B cell (primary cell): ENCODE measurements around the gene FGFR2. TPM values are rescaled to one million over a fixed set of nuclear protein-coding genes. Genes with fewer than 3 reads are reported as not detected.

Source experiments
- ATAC-seq: fragments of 200-7000 bp; cut with Tn5 transposase; one replicate; pipeline ENCODE4 v1.10.0; 2021; ENCODE audit warnings: low read depth, mild to moderate bottlenecking, moderate number of reproducible peaks, moderate library complexity
- CTCF ChIA-PET: fragments of 350-600 bp; sonication (Branson Sonifier 250); formaldehyde crosslinking; loops from one replicate; lab custom pipeline; 2021; ENCODE audit warnings: antibody characterized with exemption, inconsistent platforms; lab: Charles Lee
- POLR2A ChIA-PET: fragments of 350-600 bp; sonication (Branson Sonifier 250); formaldehyde crosslinking; loops from one replicate; lab custom pipeline; 2021; ENCODE audit warnings: antibody characterized with exemption; lab: Charles Lee
- DNase-seq: peaks from one replicate; pipeline ENCODE4 v3.0.0; 2013
- H2AFZ ChIP-seq: 2 replicates; pipeline ENCODE4 v1.6.1; 2012; ENCODE audit warnings: mild to moderate bottlenecking, low read depth, low read length; ENCODE audit not compliant: insufficient read depth, poor library complexity, severe bottlenecking
- H3K27ac ChIP-seq, 2 donors: 1 replicate in 1 of 2; 2 replicates in 1 of 2; pipeline ENCODE4 v1.5.1; 2012 to 2013; ENCODE audit warnings: low read length in 2 of 2, mild to moderate bottlenecking in 2 of 2, moderate library complexity in 1 of 2
- H3K27me3 ChIP-seq, 4 experiments: fragments of 200-600 bp in 1 of 4; sonication (generic) in 1 of 4; replicated peaks in 1 of 4; 1 replicate in 2 of 4; 2 replicates in 2 of 4; pipeline versions ENCODE4 v1.6.1 to v1.7.0; 2013 to 2016; ENCODE audit warnings: low read length in 3 of 4, mild to moderate bottlenecking in 2 of 4, mixed read lengths in 1 of 4, moderate library complexity in 1 of 4; ENCODE audit not compliant: insufficient read depth in 4 of 4, control insufficient read depth in 3 of 4; ENCODE audit errors: control extremely low read depth in 1 of 4
- H3K36me3 ChIP-seq, 2 experiments: replicated peaks in 1 of 2; 1 replicate in 1 of 2; 2 replicates in 1 of 2; pipeline versions ENCODE4 v1.6.1 to v1.7.1; 2013; ENCODE audit warnings: low read length in 1 of 2; ENCODE audit not compliant: insufficient read depth in 2 of 2, control insufficient read depth in 1 of 2; ENCODE audit errors: control extremely low read depth in 1 of 2, extremely low read depth in 1 of 2
- H3K4me1 ChIP-seq, 2 donors: fragments of 200-600 bp in 1 of 2; sonication (generic) in 1 of 2; 1 replicate in 1 of 2; 2 replicates in 1 of 2; pipeline versions ENCODE4 v1.5.1 to v1.6.1; 2013 to 2017; ENCODE audit warnings: low read length in 2 of 2; ENCODE audit not compliant: control insufficient read depth in 2 of 2, insufficient read depth in 2 of 2
- H3K4me2 ChIP-seq: replicated peaks from 2 replicates; pipeline ENCODE3; 2012; ENCODE audit warnings: mild to moderate bottlenecking, low read depth, low read length; ENCODE audit not compliant: poor library complexity, severe bottlenecking
- H3K4me3 ChIP-seq, 5 experiments: fragments of 200-600 bp in 1 of 5; sonication (generic) in 1 of 5; 1 replicate in 3 of 5; 2 replicates in 2 of 5; pipeline versions ENCODE4 v1.5.1 to v1.7.0; 2011 to 2016; ENCODE audit warnings: low read length in 4 of 5, mild to moderate bottlenecking in 4 of 5, low read depth in 2 of 5, control low read depth in 1 of 5, moderate library complexity in 1 of 5; ENCODE audit not compliant: insufficient read depth in 1 of 5; ENCODE audit errors: control extremely low read depth in 1 of 5, extremely low read depth in 1 of 5
- H3K79me2 ChIP-seq: fragments of 200-600 bp; sonication (generic); one replicate; pipeline ENCODE4 v1.6.0; 2016; ENCODE audit warnings: low read length; ENCODE audit not compliant: control insufficient read depth, insufficient read depth
- H3K9ac ChIP-seq: fragments of 200-600 bp; sonication (generic); 2 replicates; pipeline ENCODE4 v1.6.1; 2017; ENCODE audit warnings: mild to moderate bottlenecking, low read length, moderate library complexity
- H3K9me3 ChIP-seq, 3 donors: one replicate each; pipeline versions ENCODE4 v1.6.1 to v1.7.1; 2013; ENCODE audit warnings: low read length in 2 of 3; ENCODE audit not compliant: control insufficient read depth in 2 of 3, insufficient read depth in 1 of 3; ENCODE audit errors: control extremely low read depth in 1 of 3
- H4K20me1 ChIP-seq: 2 replicates; pipeline ENCODE4 v1.6.0; 2012; ENCODE audit warnings: mild to moderate bottlenecking, low read length; ENCODE audit not compliant: insufficient read depth, control insufficient read depth, poor library complexity, severe bottlenecking
- H3K27ac Mint-ChIP-seq: one replicate; pipeline ENCODE4 v1.8.0; 2021; ENCODE audit warnings: mixed read lengths
- H3K27me3 Mint-ChIP-seq: one replicate; pipeline ENCODE4 v1.8.0; 2021; ENCODE audit warnings: mixed read lengths
- H3K4me1 Mint-ChIP-seq: one replicate; pipeline ENCODE4 v1.8.0; 2021; ENCODE audit warnings: mixed read lengths
- H3K4me3 Mint-ChIP-seq: one replicate; pipeline ENCODE4 v1.8.0; 2021; ENCODE audit warnings: mixed read lengths
- H3K9me3 Mint-ChIP-seq: one replicate; pipeline ENCODE4 v1.8.0; 2022; ENCODE audit warnings: mixed read lengths; ENCODE audit not compliant: insufficient read depth
- EZH2 ChIP-seq: IDR thresholded peaks from 2 replicates; pipeline ENCODE4 v1.6.1; 2012; ENCODE audit warnings: borderline replicate concordance, low read depth, mild to moderate bottlenecking, moderate library complexity, low read length; ENCODE audit not compliant: insufficient read depth, poor library complexity, severe bottlenecking
- WGBS: methylation state at CpG from one replicate; pipeline ENCODE4 v1.1.5; 2013; ENCODE audit warnings: missing lambda C conversion rate; ENCODE audit not compliant: insufficient coverage; 5-methylcytosine and 5-hydroxymethylcytosine counted together
- intact Hi-C: fragments of 100-400 bp; cut with micrococcal nuclease; formaldehyde crosslinking; loops from one replicate; pipeline ENCODE4 v1.10.0; 2022
- polyA plus RNA-seq: library from polyadenylated mRNA; depleted of rRNA; stranded (reverse); fragments of >200 nt; gene quantifications from 2 replicates; pipeline ENCODE4 v1.2.3, GENCODE V29; 2012
- total RNA-seq, 2 donors: library from RNA; stranded (reverse); fragments of 120-200 nt in 1 of 2; gene quantifications; 1 replicate in 1 of 2; 2 replicates in 1 of 2; pipeline versions ENCODE4 v1.2.3 to v1.2.4, GENCODE V29; 2013 to 2022
- TF ChIP-seq, protein P1 (sequence below): fragments of 200-600 bp; IDR thresholded peaks from one replicate; pipeline ENCODE4 v1.8.0; 2022; ENCODE audit warnings: antibody characterized with exemption, mild to moderate bottlenecking

FGFR2 gene
- total and polyA plus RNA-seq, 2 donors (not counting 1 experiment from before 2014, with no cell fraction given) = not detected

DNA sequence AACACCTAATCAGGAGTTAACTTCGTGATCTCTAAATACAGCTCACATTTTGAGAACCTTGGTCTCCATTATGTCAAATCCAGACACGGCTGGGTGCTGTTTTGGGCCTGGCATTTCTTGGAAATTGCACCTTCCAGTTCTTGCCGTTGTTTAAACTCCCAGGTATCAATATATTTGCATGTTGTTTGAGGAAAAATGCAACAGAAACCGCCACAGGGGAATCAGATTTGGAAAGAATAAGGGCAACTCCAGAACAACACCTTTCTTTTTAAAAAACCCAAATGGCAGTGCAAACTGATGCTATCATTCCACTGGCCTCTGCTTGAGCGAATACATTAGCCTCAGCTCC is 162.0 kb downstream of the FGFR2 start:
- H3K36me3 ChIP-seq = no peaks in the 10 kb centered on the region
- no peaks in the 10 kb centered on the region for H3K27me3 ChIP-seq
- H2AFZ ChIP-seq = no peak overlapping the region
- POLR2A ChIA-PET = no interaction called here
- H3K27ac ChIP-seq = no peak overlapping the region
- Mint-ChIP-seq H3K27ac (no peak overlapping the region), H3K27me3 (peaks cover 5% of the 10 kb centered on the region), H3K9me3 (no peaks in the 10 kb centered on the region), H3K4me1 (no peaks in the 10 kb centered on the region), H3K4me3 (no peak overlapping the region)
- no peak overlapping the region for H3K4me3 ChIP-seq
- intact Hi-C loops = no loop called here
- no peaks in the 10 kb centered on the region for H4K20me1 ChIP-seq
- TF ChIP-seq, protein P1, sequence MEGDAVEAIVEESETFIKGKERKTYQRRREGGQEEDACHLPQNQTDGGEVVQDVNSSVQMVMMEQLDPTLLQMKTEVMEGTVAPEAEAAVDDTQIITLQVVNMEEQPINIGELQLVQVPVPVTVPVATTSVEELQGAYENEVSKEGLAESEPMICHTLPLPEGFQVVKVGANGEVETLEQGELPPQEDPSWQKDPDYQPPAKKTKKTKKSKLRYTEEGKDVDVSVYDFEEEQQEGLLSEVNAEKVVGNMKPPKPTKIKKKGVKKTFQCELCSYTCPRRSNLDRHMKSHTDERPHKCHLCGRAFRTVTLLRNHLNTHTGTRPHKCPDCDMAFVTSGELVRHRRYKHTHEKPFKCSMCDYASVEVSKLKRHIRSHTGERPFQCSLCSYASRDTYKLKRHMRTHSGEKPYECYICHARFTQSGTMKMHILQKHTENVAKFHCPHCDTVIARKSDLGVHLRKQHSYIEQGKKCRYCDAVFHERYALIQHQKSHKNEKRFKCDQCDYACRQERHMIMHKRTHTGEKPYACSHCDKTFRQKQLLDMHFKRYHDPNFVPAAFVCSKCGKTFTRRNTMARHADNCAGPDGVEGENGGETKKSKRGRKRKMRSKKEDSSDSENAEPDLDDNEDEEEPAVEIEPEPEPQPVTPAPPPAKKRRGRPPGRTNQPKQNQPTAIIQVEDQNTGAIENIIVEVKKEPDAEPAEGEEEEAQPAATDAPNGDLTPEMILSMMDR = no peak
- no peak for TF ChIP-seq EZH2
- H3K4me1 ChIP-seq = no peaks in the 10 kb centered on the region
- ATAC-seq (no peak), DNase-seq (no peak)
- no peaks in the 10 kb centered on the region for H3K79me2 ChIP-seq
- CTCF ChIA-PET = no interaction called here
- no peak overlapping the region for H3K9ac ChIP-seq
- H3K4me2 ChIP-seq = no peak overlapping the region
- WGBS = 94% methylated on average over 2 of the region's 5 CpGs
- H3K9me3 ChIP-seq = peaks cover 0 to 10% (median 0%) of the 10 kb centered on the region in 3 donors

DNA sequence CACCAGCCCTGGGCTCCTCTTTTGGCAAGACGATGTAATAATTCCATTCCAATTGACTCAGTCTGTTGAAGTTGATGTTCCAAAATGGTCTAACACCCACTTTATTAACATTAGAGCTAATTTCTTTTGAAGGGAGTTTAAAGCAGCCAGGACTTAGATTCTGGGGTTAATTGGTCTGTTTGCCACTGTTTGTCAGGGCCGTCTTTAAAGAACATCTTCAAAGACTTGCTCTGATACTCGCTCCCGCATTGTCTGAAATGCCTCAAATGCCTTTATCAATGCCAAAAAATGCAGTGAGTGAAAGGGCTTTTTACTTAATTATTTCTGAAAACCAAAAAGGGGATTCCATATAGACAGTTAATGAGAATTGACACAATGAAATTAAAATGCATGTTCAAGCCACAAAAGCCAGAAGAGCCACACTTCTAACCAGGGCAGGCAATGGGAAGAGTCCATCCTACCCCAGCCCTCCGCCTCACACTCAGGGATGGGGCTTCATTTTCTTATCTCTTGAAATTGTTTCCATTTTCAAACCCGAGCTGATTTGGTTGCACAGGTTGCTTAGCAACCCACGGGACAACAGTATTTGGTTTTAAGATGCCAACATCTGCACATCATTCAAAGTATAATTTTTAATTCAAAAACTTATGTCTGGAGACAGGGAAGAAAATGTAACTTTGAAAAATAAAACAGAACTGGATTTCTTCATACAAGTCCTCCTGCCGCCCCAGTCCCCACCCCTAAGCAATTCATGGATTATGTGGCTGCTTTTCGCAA is 163.0 kb downstream of the FGFR2 start:
- H4K20me1 ChIP-seq = no peaks in the 10 kb centered on the region
- H3K36me3 ChIP-seq = no peaks in the 10 kb centered on the region
- no peak overlapping the region for H3K4me2 ChIP-seq
- TF ChIP-seq, protein P1 = no peak
- TF ChIP-seq EZH2 = no peak
- H3K27ac ChIP-seq = no peak overlapping the region
- no peak overlapping the region for H3K9ac ChIP-seq
- CTCF ChIA-PET = no interaction called here
- no peaks in the 10 kb centered on the region for H3K4me1 ChIP-seq
- H3K4me3 ChIP-seq = no peak overlapping the region
- no peaks in the 10 kb centered on the region for H3K4me1 Mint-ChIP-seq
- H2AFZ ChIP-seq = no peak overlapping the region
- peaks cover 0 to 10% (median 0%) of the 10 kb centered on the region in 3 donors for H3K9me3 ChIP-seq
- no peak overlapping the region for H3K4me3 Mint-ChIP-seq
- no peaks in the 10 kb centered on the region for H3K79me2 ChIP-seq
- intact Hi-C loops = no loop called here
- 100% methylated on average over 1 of the region's 9 CpGs for WGBS
- POLR2A ChIA-PET = no interaction called here
- no peak overlapping the region for H3K27ac Mint-ChIP-seq
- DNase-seq (no peak), ATAC-seq (no peak)
- H3K27me3 Mint-ChIP-seq = peaks cover 5% of the 10 kb centered on the region
- H3K9me3 Mint-ChIP-seq = peaks cover 2% of the 10 kb centered on the region
- H3K27me3 ChIP-seq = no peaks in the 10 kb centered on the region
